GM19035 (cell line): ENCODE data around the gene IZUMO2.

Experiments
- ATAC-seq: cut with Tn5 transposase; IDR thresholded peaks from one replicate; pipeline ENCODE4 v1.9.1; 2021; ENCODE audit not compliant: unreplicated experiment

Gene IZUMO2

DNA sequence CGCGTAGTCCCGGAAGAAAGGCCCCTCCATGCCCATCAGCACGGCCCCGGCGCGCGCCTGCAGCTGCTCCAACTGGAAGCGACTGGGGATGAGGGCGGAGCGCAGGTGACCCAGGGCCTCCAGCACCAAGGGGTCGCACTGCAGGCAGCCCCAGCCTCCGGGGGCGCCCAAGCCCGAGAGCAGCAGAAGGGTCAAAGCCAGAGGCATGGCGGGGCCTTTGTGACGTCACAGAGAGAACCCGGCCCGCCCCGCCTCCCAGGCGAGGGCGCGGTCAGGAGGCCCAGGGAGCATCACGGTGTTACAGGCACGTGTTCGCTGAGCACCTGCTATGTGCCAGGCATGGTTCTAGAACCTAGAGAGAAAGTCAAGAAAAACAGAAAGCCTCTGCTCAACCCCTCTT, at the start of gene IZUMO2:
TSS of gene IZUMO2 (minus strand) at position 294 of the 400 bp plus-strand sequence. CDS start at position 207, 87 bp downstream.
- ATAC-seq: no peak

DNA sequence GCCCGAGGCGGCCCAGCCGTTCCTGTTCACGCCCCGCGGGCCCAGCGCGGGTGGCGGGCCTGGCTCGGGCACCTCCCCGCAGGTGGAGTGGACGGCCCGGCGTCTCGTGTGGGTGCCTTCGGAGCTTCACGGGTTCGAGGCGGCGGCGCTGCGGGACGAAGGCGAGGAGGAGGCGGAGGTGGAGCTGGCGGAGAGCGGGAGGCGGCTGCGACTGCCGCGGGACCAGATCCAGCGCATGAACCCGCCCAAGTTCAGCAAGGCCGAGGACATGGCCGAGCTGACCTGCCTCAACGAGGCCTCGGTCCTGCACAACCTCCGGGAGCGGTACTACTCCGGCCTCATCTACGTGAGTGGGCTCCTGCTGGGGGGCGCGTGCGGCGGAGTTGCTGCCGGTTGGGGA, 47.3 kb upstream of the IZUMO2 start:
- ATAC-seq: no peak

DNA sequence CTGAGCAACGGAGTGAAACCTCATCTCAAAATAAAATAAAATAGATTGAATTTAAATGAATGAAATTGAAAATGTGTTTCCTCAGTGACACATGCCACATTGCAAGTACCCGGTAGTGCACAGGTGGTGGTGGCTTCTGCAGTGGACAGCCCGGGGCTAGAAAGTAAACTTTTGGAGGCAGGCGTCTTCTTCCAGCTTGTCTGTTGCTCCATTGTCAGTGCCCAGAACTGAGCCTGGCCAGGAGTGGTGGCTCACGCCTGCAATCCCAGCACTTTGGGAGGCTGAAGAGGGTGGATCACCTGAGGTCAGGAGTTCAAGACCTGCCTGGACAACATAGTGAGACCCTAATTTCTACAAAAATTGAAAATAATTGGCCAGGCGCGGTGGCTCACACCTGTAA, 46.0 kb upstream of the IZUMO2 start:
- no peak for ATAC-seq

DNA sequence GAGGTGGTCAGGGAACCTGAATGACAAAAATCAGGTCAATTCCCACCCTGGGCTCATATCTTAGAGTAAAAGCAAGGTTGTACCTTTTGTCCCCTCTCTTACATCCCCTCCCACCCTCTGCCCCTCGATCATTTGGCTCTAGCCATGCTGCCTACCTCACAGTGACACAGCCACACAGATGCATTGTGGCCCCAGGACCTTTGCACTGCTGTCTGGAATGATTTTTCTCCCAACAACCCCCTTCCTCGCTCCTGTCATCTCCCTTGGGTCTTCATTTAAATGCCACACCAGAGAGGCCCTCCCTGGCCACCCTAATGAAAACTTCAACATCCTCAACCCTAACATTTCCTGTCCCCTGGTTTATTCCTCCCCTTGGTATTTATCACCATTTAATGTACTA, 44.6 kb upstream of the IZUMO2 start:
- no peak for ATAC-seq

DNA sequence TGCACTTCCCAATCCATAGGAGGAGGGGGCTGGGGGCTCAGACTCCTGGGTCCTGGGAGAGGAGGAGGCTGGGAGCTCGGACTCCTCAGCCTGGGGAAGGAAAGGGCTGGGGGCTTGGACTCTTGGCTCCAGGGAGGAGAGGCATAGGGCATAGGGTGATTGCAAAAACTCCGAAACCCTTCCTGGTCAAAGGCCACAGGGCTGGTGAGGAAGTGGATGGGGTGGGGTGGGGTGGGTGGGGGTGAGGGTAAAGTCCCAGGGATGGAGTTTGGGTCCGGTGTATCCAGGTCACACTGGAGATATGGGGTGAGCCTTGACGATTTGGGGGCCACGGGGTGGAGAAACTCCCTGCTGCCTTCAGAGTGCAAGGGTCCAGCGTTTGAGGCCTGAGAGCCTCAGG, 43.1 kb upstream of the IZUMO2 start:
- no peak for ATAC-seq

DNA sequence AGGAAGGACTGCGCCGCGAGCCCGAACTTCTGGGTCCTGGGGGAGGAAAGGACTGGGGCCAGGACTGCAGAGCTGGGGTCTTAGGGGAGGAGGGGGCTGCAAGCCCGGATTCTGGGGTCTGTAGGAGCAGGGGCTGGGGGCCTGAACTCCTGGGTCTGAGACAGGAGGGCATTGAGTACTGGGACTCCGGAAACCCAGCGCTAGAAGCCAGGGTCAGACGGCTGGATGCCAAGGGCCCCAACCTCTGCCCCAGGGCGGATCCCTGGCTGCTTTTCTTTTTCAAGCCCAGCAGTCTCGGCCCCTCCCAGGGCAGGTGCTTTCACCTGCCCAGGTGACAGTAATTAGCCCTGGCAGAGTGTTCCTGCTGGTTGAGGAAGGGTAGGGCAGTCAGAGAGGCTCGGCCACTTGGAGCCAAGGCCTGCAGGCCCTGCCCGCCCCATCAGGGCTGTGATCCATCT, 42.6 kb upstream of the IZUMO2 start:
- ATAC-seq: no peak

DNA sequence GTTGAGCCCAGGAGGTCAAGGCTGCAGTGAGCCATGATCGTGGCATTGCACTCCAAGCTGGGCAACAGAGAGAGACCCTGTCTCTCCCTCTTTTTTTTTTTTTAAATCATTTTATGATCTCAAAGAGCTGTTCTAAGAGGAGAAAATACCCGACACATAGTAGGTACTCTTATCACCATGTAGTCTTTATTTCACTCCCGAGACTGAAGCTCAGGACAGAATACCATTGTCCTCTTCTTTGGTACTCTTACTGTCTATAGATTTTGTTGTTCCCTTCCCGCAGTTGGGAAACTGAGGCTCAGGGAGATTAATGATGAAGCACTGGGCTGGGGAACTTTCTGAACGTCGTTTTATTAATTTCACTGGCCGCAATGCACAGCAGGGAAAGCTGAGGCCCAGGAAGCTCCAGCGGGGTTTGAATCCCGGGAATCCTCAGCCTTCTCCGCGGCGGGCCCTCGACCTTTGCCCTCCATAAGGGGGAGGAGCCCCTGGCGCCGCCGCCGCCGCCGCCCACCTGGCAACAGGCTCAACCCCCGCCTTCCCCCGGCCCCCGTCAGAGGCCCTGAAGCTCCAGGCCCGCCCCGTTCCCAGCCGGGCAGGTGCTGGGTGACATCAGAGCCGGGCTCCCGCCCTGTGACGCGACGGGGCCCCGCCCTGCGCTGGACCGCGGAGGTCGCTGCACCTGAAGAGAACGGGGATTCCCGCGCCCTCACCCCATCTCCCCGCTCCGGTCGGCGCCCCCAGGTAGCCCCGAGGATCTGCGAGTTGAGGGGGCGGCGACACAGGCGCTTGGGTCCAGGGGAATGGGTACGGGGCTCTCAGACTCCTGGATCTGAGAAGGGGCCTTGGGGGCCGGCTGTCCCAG, 42.0 kb upstream of the IZUMO2 start:
- ATAC-seq: no peak

DNA sequence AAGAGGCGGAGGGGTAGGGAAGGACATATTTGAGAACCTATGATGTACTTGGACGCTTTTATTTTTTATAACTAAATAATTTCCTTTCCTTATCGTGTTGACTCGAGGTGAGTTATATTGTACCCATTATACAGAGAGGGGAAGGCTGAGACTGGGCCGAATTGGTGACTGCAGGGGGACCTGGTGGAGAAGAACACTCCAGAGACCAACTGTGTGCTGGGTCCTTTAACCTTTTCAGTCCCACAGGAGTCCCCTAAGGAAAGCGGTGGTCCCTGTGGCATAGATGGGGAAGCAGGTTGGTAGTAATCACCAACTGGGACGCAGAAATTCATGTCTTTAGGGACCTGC, 41.0 kb upstream of the IZUMO2 start:
- no peak for ATAC-seq

DNA sequence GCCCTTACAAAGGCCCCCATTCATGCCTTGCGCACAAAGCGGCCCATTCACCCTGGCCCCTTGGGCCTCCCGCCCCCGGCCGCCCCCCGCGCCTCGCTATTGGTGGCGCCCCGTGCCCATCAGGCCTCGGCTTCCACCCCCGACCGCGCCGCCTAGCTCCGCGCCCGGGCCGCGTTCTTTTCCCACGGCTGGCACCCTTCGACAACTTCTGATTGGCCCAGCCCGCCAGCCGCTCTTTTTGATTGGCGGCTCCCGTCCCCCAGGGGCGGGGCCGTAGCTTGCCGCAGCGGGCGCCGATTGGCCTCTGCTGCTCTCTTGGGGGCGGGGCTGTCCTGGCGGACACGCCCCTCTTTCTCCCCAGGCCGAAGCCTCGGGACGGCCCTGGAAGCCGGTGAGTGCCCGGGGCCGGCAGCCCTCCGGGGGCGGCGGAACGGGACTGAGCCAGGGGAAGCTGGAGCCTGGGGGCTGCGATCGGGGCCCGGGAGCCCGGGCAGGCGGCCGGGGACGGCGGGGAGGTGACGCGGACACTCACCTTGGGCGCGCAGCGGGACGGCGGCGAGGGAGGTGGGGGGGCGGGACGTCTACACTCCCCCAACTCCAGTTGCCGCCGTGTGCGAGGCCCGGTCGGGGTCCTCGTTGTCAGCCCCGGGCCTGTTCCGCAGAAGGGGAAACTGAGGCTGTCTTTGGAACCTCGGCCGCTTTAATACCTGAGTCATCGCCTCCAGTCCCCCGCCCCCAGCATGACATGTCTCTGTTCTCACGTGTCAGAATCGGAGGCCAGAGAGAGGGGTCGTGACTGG, 40.4 kb upstream of the IZUMO2 start, which contains the start of gene MYH14:
TSS of gene MYH14 (plus strand) at position 342 of the 800 bp plus-strand sequence. CDS start 6,744 bp downstream, outside the sequence.
- ATAC-seq: no peak

DNA sequence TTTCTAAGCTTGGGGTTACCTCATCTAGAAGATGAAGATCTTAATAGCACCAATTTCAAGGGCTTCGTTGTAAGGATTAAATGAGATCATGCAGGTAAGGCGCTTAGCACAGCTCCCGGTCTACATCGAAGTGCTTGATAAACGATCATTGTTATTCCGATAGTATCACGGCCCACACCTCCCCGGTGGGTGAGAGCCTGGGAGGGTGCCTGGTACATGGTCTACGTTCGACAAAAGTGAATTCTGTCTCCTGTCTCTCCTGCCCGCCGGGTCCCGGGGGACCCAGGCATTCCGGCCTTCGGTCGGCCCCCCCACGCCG, 39.8 kb upstream of the IZUMO2 start:
- ATAC-seq: no peak

DNA sequence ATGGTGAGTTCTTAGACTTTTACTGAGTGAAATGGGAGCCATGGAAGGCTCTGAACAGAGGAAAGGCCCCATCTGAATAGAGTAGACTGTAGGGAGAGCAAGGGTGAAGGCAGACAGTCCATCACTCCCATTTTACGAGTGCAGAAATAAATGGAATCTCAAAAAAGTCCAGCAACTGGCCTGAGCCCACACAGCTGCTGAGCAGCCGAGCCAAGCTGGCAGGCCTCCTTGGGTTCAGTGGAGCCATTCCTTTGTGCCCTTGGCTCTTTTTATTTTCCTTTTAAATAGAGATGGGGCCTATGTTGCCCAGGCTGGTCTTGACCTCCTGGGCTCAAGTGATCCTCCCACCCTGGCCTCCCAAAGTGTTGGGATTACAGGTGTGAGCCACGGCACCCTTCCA, 39.3 kb upstream of the IZUMO2 start:
- ATAC-seq: no peak

DNA sequence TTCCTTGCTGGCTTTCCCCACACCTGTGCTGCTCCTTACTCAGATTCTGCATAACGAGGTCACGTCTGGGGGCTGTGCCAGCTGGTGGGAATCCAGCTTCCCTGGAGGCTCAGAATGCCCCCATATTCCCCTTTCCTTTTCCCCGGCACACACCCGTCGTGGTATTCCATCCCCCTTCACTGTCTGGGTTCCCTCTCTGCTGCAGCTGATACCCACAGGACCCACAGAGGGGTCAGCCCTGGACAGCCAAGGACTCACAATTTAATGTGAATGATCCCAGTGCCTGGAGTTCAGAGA, 36.1 kb upstream of the IZUMO2 start:
- ATAC-seq: no peak

DNA sequence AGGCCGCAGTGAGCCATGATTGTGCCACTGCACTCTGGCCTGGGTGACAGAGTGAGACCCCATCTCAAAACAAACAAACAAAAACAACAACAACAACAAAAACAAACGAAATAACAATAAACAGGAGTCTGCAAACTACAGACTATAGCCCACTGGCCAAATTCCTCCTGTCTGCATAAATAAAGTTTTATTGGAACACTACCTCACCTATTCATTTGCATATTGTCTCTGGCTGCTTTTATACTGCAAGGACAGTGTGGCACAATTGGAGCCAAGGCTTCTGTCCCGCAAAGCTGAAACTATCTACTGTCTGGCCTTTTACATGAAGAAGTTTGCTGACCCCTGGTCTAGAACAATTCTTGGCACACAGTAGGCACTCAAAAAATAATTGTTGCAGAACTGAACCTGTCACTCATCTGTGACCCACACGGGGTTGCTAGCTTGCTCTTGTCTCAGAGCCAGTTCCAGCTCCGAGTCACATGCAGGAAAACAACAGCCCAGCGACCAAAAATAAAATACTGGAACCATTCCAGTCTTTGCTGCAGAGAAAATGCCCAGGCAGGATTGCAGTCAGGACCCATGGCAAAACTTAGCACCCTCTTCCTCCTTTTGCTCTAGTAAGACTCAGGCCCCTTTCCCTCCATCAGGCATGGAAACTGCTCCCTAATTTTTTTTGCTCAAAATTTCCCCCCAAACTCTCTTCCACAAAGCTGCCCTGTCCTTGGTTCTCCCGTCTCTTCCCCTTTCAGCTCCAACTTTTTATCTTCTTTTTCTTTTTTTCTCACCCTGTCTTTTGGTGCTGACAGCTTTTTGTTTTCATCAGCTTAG, 35.6 kb upstream of the IZUMO2 start:
- ATAC-seq: no peak

DNA sequence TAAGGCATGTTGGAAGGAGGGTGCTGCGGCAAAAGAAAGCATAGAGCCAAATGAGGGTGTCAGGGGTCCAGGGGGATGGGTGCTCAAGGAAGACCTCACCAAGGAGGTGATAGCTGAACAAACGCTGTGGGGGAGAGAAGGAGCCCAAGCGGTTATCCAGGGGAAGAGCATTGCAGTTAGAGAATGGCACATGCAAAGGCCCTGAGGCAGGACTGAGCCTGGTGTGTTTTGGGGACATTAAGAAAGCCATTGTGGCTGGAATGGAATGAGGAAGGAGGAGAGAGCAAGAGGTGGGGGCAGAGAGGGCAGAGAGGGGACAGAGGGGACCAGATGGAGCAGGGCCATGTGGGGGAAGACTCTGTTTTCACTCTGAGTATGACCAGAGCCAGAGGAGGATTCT, 34.3 kb upstream of the IZUMO2 start:
- no peak for ATAC-seq

DNA sequence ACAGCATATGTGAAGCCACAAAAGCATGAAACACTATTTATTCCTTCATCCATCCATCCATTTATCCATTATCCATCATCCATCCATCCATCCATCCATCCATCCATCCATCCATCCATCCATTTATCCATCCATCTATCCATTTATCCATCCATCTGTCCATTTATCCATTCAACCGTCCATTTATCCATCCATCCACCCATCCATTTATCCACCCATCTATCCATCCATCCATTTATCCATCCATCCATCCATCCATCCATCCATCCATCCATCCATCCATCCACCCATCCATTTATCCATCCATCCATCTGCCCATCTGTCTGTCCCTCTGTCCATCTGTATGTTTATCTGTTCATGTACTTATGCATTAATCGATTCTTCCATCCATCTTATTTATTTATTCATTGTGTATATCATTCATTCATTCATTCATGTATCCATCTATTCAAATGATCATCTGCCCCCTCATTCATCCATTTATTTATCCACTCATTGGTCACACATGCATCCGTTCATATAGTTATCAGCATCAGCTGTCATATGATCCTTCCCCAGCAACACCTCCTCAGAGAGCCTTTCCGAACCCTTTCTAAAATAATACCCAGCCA, 33.3 kb upstream of the IZUMO2 start:
- no peak for ATAC-seq

DNA sequence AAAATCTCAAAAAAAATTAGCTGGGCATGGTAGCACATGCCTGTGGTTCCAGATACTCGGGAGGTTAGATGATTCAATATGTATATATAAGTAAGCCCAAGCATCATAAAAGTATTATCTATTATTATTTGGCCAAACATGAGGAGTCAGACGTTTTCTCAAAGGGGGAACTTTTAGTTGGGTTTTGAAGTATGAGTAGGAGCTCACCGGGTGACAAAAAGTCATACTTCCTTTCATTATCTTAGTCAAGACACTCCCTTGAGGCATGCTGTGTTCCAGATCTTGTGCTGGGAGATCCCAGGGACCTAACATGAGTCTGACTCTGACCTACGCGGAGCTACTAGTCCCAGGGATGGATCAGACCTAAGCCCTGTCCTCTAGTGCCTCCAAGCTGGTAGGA, 32.1 kb upstream of the IZUMO2 start:
- no peak for ATAC-seq

DNA sequence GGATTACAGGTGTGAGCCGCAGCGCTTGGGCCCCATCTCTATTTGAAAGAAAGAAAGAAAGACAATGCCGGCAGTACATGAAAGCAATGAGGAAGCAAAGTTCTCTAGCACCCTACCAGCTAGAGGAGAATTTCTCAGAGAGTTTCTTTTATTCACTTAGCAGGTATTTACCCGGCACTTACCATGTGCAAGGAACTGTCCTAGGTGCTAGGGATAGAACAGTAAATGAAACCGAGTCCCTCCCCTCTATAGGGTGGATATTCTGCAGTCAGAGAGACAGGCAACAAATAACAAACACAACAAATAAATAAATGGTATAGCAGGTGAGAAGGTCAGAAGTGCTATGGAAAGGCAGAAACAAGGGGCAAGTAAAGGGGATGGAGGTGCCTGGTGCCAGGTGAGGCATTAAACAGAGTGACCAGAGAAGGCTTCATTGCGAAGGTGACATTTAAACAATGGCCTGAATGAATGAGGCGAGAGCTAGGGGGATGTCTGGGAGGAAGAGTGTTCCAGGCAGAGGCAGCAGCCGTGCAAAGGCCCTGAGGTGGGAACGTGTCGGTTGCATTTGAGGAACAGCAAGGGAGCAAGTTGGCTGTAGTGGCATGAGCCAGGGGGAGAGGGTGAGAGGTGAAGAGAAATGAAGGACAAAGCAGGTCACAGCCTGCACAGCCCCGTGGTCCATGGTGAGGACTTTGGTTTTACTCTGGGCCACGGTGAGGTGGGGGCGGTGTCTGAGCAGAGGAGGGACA, 29.6 kb upstream of the IZUMO2 start:
- no peak for ATAC-seq

DNA sequence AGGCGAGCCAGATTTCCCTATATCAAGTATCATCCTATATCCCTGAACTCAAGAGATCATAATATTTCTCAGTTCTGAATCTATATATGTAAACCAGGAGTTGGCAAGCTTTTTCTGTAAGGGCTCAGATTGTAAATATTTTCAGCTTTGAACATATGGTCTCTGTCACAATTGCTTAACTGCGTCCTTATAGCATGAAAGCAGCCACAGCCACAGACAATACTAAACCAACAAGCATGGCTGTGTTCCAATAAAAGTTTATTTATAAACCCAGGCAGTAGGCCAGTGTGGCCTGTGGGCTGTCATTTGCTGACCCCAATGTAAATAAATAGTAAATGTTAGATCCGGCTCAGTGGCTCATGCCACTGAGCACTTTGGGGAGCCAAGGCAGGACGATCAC, 28.1 kb upstream of the IZUMO2 start:
- no peak for ATAC-seq

DNA sequence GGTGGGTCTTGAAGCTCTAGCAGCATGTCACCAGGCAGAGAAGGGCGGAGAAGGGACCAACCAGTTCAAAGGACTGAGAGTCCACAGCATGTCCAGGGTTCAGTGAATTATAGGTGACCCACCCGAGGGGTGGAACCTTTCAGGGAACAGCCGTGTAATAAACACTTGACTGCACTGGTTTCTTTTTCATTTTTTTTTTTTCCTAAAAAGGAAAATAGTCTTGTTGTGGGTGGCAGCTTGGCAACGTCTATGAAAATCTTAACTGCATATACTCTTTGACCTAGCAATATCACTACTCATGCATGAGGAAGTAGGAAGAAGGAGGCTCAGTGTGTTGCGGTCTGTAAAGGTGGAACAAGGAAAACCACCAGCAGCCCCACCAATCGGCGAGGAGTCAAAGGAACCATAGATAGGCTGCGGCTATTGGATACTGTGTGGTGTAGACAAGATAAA, 27.4 kb upstream of the IZUMO2 start:
- ATAC-seq: no peak

DNA sequence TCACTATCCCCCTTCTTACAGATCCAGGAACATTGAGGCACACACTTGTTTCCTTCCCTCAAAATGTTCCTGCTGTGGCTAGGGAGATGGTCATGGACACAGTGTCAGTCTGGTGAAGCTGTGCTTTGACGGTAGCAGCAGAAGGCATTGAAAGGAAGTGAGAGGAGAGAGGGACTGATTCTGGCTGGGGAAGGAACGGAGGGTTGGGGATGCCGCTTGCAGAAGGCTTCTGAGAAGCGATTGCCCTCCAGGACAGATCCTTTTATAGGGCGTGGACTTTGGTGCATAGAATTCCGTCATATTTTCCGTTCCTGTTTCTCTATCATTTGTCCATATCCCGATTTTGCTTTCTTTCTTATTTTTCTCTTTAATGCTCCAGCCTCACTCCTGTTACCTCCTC, 26.2 kb upstream of the IZUMO2 start:
- no peak for ATAC-seq
